Measurements from ENCODE around the gene ZNF860. TPM values are rescaled to one million over a fixed set of nuclear protein-coding genes. Genes with fewer than 3 reads are reported as not detected.

Gene ZNF860
- total and polyA plus RNA-seq, 2 donors (not counting 1 experiment from before 2014, with no cell fraction given) = 16.2 to 41.4 TPM

- Histone ChIP-seq H3K9ac (ENCODE audit: low read length) (no peak overlapping the region), H2AFZ (ENCODE audit: insufficient read depth, low read depth, low read length, poor library complexity, severe bottlenecking) (no peak overlapping the region), H3K4me3 (ENCODE audit: control extremely low read depth in 1 of 5, extremely low read depth in 1 of 5, insufficient read depth in 1 of 5, low read depth in 2 of 5, low read length in 4 of 5) (peak overlapping the region in 1 of 5 experiments; percentile 27), H3K27ac (ENCODE audit: low read length in 2 of 2) (peak overlapping the region; percentile 56 to 88), H3K9me3 (ENCODE audit: control extremely low read depth in 1 of 3, control insufficient read depth in 2 of 3, insufficient read depth in 1 of 3, low read length in 2 of 3) (peaks cover 1 to 29% (median 16%) of the 10 kb centered on the region in 3 donors), H4K20me1 (ENCODE audit: control insufficient read depth, insufficient read depth, low read length, poor library complexity, severe bottlenecking) (no peaks in the 10 kb centered on the region), H3K4me2 (replicated peaks; ENCODE audit: low read depth, low read length, poor library complexity, severe bottlenecking) (peak overlapping the region; percentile 73), H3K27me3 (replicated peaks in 1 of 4; ENCODE audit: control extremely low read depth in 1 of 4, control insufficient read depth in 3 of 4, insufficient read depth in 4 of 4, low read length in 3 of 4) (no peaks in the 10 kb centered on the region), H3K4me1 (ENCODE audit: control insufficient read depth in 2 of 2, insufficient read depth in 2 of 2, low read length in 2 of 2) (peaks cover 90 to 92% of the 10 kb centered on the region in 2 donors), H3K79me2 (ENCODE audit: control insufficient read depth, insufficient read depth, low read length) (peaks cover 86% of the 10 kb centered on the region), H3K36me3 (replicated peaks in 1 of 2; ENCODE audit: control extremely low read depth in 1 of 2, control insufficient read depth in 1 of 2, extremely low read depth in 1 of 2, insufficient read depth in 2 of 2, low read length in 1 of 2) (peaks cover 0 to 14% of the 10 kb centered on the region in 2 experiments)
- ChIA-PET CTCF (interaction anchor here (1.3 kb wide), 2 partner anchors 12 to 13 kb away, joined by 3 to 9 read pairs; no protein-coding TSS in a partner anchor), POLR2A (interaction anchor here (0.5 to 1.5 kb wide), 4 partner anchors 16 to 83 kb away, joined by 3 to 4 read pairs (median 3); no protein-coding TSS in a partner anchor)
- ATAC-seq (ENCODE audit: low read depth) = no peak
- Mint-ChIP-seq H3K9me3 (ENCODE audit: insufficient read depth) (peaks cover 5% of the 10 kb centered on the region), H3K27ac (peak overlapping the region; percentile 96), H3K4me3 (peak overlapping the region; percentile 55), H3K4me1 (peaks cover 89% of the 10 kb centered on the region), H3K27me3 (no peaks in the 10 kb centered on the region)
- TF ChIP-seq, protein P1, sequence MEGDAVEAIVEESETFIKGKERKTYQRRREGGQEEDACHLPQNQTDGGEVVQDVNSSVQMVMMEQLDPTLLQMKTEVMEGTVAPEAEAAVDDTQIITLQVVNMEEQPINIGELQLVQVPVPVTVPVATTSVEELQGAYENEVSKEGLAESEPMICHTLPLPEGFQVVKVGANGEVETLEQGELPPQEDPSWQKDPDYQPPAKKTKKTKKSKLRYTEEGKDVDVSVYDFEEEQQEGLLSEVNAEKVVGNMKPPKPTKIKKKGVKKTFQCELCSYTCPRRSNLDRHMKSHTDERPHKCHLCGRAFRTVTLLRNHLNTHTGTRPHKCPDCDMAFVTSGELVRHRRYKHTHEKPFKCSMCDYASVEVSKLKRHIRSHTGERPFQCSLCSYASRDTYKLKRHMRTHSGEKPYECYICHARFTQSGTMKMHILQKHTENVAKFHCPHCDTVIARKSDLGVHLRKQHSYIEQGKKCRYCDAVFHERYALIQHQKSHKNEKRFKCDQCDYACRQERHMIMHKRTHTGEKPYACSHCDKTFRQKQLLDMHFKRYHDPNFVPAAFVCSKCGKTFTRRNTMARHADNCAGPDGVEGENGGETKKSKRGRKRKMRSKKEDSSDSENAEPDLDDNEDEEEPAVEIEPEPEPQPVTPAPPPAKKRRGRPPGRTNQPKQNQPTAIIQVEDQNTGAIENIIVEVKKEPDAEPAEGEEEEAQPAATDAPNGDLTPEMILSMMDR (IDR thresholded peaks at IDR 0.05) = no peak
- no peak for TF ChIP-seq EZH2 (IDR thresholded peaks at IDR 0.05; ENCODE audit: borderline replicate concordance, insufficient read depth, low read depth, low read length, poor library complexity, severe bottlenecking)
- no peak for DNase-seq
- intact Hi-C loops (cut with micrococcal nuclease) = loop anchor here (10.0 kb wide), 1 partner anchor 421 kb away; the partner anchor contains the start of gene STT3B
These were observed 26.0 kb upstream of the ZNF860 start for GRCh38 chr3:31955581-31955980.

- peaks cover 3% of the 10 kb centered on the region for H3K9me3 Mint-ChIP-seq (ENCODE audit: insufficient read depth)
- H3K9ac ChIP-seq (ENCODE audit: low read length) = peak overlapping the region; percentile 31
- peaks cover 1 to 30% (median 16%) of the 10 kb centered on the region in 3 donors for H3K9me3 ChIP-seq (ENCODE audit: control extremely low read depth in 1 of 3, control insufficient read depth in 2 of 3, insufficient read depth in 1 of 3, low read length in 2 of 3)
- ChIA-PET POLR2A (no interaction called here), CTCF (no interaction called here)
- H3K4me1 Mint-ChIP-seq = peaks cover 87% of the 10 kb centered on the region
- H3K4me3 Mint-ChIP-seq = peak overlapping the region; percentile 61
- peaks cover 96% of the 10 kb centered on the region for H3K79me2 ChIP-seq (ENCODE audit: control insufficient read depth, insufficient read depth, low read length)
- DNase-seq (no peak), ATAC-seq (ENCODE audit: low read depth) (no peak)
- H4K20me1 ChIP-seq (ENCODE audit: control insufficient read depth, insufficient read depth, low read length, poor library complexity, severe bottlenecking) = no peaks in the 10 kb centered on the region
- H3K27ac ChIP-seq (ENCODE audit: low read length in 2 of 2) = peak overlapping the region; percentile 56 to 88
- no peaks in the 10 kb centered on the region for H3K27me3 Mint-ChIP-seq
- TF ChIP-seq, protein P1 (IDR thresholded peaks at IDR 0.05) = no peak
- no peak for TF ChIP-seq EZH2 (IDR thresholded peaks at IDR 0.05; ENCODE audit: borderline replicate concordance, insufficient read depth, low read depth, low read length, poor library complexity, severe bottlenecking)
- intact Hi-C loops (cut with micrococcal nuclease) = loop anchor here (10.0 kb wide), 1 partner anchor 422 kb away; the partner anchor contains the start of gene STT3B
- H3K36me3 ChIP-seq (replicated peaks in 1 of 2; ENCODE audit: control extremely low read depth in 1 of 2, control insufficient read depth in 1 of 2, extremely low read depth in 1 of 2, insufficient read depth in 2 of 2, low read length in 1 of 2) = peaks cover 0 to 14% of the 10 kb centered on the region in 2 experiments
- peaks cover 92 to 96% of the 10 kb centered on the region in 2 donors for H3K4me1 ChIP-seq (ENCODE audit: control insufficient read depth in 2 of 2, insufficient read depth in 2 of 2, low read length in 2 of 2)
- H2AFZ ChIP-seq (ENCODE audit: insufficient read depth, low read depth, low read length, poor library complexity, severe bottlenecking) = no peak overlapping the region
- peak overlapping the region; percentile 95 for H3K27ac Mint-ChIP-seq
- WGBS (ENCODE audit: insufficient coverage) = 50% methylated on average over 2 of the region's 3 CpGs
- no peaks in the 10 kb centered on the region for H3K27me3 ChIP-seq (replicated peaks in 1 of 4; ENCODE audit: control extremely low read depth in 1 of 4, control insufficient read depth in 3 of 4, insufficient read depth in 4 of 4, low read length in 3 of 4)
- H3K4me3 ChIP-seq (ENCODE audit: control extremely low read depth in 1 of 5, extremely low read depth in 1 of 5, insufficient read depth in 1 of 5, low read depth in 2 of 5, low read length in 4 of 5) = peak overlapping the region in 1 of 5 experiments; percentile 31
- peak overlapping the region; percentile 74 for H3K4me2 ChIP-seq (replicated peaks; ENCODE audit: low read depth, low read length, poor library complexity, severe bottlenecking)
These were observed 24.4 kb upstream of the ZNF860 start for GRCh38 chr3:31957106-31957505.
